ENCODE measurements around the gene WBP1. TPM values are rescaled to one million over a fixed set of nuclear protein-coding genes. Genes with fewer than 3 reads are reported as not detected.

WBP1 gene
- total and polyA plus RNA-seq, 2 donors from 2014 or later, result 83.9 to 150 TPM

DNA sequence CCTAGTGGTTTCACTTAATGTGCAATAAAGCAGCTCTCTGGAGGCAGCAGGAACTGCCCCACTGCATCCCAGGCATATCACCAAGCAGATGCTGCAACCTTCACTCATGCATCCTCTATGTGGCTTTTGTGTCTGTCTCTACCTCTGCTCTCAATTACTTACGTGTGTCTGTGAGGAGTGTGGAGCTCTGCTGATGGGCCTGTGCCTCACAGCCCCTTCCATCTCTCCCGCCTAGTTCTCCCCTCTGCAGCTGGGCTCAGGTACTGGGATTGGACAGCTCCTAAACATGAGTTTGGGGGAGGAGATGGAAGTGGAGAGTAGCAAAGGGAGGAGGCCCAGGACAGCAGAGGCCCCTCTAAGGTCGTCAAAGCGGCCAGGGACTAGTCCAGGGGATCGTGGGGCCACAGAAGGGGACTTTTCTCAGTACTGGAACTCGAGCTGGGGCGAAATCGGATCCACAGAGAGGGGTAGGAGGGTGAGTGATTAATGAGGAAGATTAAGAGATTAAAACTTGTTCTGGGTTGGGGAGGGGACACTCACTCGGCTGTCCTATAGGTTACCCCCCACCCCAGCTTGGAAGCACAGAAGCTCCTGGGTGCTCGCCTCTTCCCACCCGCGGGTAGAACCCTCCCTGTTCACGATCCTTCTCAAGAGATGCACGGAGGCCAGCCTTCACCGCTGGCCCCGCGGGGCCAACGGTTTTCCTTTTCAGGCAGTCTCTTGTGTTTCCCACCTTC, 43.3 kb downstream of the WBP1 start:
- Histone ChIP-seq H3K4me1 (ENCODE audit: control insufficient read depth in 2 of 3, insufficient read depth in 2 of 3, low read depth in 1 of 3, low read length in 3 of 3) (peaks cover 0 to 30% (median 18%) of the 10 kb centered on the region in 3 donors), H3K9ac (ENCODE audit: low read length in 3 of 3) (no peak overlapping the region), H3K27ac (ENCODE audit: low read depth in 2 of 2, low read length in 2 of 2) (no peak overlapping the region), H3K4me3 (ENCODE audit: low read length in 3 of 3) (peak overlapping the region in 2 of 3 donors; percentile 83 to 89), H3K9me3 (ENCODE audit: control insufficient read depth in 2 of 3, insufficient read depth in 1 of 3, low read length in 3 of 3) (no peaks in the 10 kb centered on the region), H3K27me3 (ENCODE audit: control insufficient read depth, insufficient read depth, low read length) (peaks cover 12% of the 10 kb centered on the region), H3K36me3 (ENCODE audit: control insufficient read depth in 2 of 3, insufficient read depth in 3 of 3, low read length in 3 of 3) (peaks cover 3 to 17% (median 8%) of the 10 kb centered on the region in 3 donors)
- FAIRE-seq (no peak), DNase-seq (peak in 4 of 5 donors; percentile 86 to 93 (median 87))
- intact Hi-C loops (cut with DNase I), result no loop called here
- no peak for TF ChIP-seq CTCF (IDR thresholded peaks at IDR 0.05; ENCODE audit: borderline replicate concordance, extremely low read depth, insufficient read depth)

- peaks cover 10% of the 10 kb centered on the region for H3K27me3 ChIP-seq (ENCODE audit: control insufficient read depth, insufficient read depth, low read length)
- H3K9me3 ChIP-seq (ENCODE audit: control insufficient read depth in 2 of 3, insufficient read depth in 1 of 3, low read length in 3 of 3), result no peaks in the 10 kb centered on the region
- H3K4me1 ChIP-seq (ENCODE audit: control insufficient read depth in 2 of 3, insufficient read depth in 2 of 3, low read depth in 1 of 3, low read length in 3 of 3), result peaks cover 0 to 35% (median 22%) of the 10 kb centered on the region in 3 donors
- DNase-seq (peak; percentile 45 to 76 (median 72)), FAIRE-seq (no peak)
- peak overlapping the region; percentile 86 to 87 for H3K27ac ChIP-seq (ENCODE audit: low read depth in 2 of 2, low read length in 2 of 2)
- peak overlapping the region; percentile 41 to 89 (median 83) for H3K4me3 ChIP-seq (ENCODE audit: low read length in 3 of 3)
- no peak for TF ChIP-seq CTCF (IDR thresholded peaks at IDR 0.05; ENCODE audit: borderline replicate concordance, extremely low read depth, insufficient read depth)
- intact Hi-C loops (cut with DNase I), result no loop called here
- H3K9ac ChIP-seq (ENCODE audit: low read length in 3 of 3), result peak overlapping the region in 1 of 3 donors; percentile 75
- peaks cover 3 to 17% (median 8%) of the 10 kb centered on the region in 3 donors for H3K36me3 ChIP-seq (ENCODE audit: control insufficient read depth in 2 of 3, insufficient read depth in 3 of 3, low read length in 3 of 3)
Measured at GRCh38 chr2:74502147-74502719, 44.0 kb downstream of the WBP1 start.

GRCh38 chr2:74502720-74503505, 44.7 kb downstream of the WBP1 start:
- Histone ChIP-seq H3K9me3 (ENCODE audit: control insufficient read depth in 2 of 3, insufficient read depth in 1 of 3, low read length in 3 of 3) (no peaks in the 10 kb centered on the region), H3K27ac (ENCODE audit: low read depth in 2 of 2, low read length in 2 of 2) (peak overlapping the region; percentile 86 to 87), H3K4me3 (ENCODE audit: low read length in 3 of 3) (peak overlapping the region; percentile 20 to 89 (median 83)), H3K9ac (ENCODE audit: low read length in 3 of 3) (peak overlapping the region in 2 of 3 donors; percentile 64 to 75), H3K36me3 (ENCODE audit: control insufficient read depth in 2 of 3, insufficient read depth in 3 of 3, low read length in 3 of 3) (peaks cover 3 to 17% (median 8%) of the 10 kb centered on the region in 3 donors), H3K27me3 (ENCODE audit: control insufficient read depth, insufficient read depth, low read length) (peaks cover 9% of the 10 kb centered on the region), H3K4me1 (ENCODE audit: control insufficient read depth in 2 of 3, insufficient read depth in 2 of 3, low read depth in 1 of 3, low read length in 3 of 3) (peaks cover 0 to 32% (median 22%) of the 10 kb centered on the region in 3 donors)
- DNase-seq (peak; percentile 76 to 96 (median 89)), FAIRE-seq (no peak)
- intact Hi-C loops (cut with DNase I), result no loop called here
- no peak for TF ChIP-seq CTCF (IDR thresholded peaks at IDR 0.05; ENCODE audit: borderline replicate concordance, extremely low read depth, insufficient read depth)

Data from kidney (tissue), 14 donors.